SKM-1 (cell line): ENCODE results near the gene CC2D1A.

ENCODE experiments used
- DNase-seq: peaks from one replicate; lab custom pipeline; 2025; ENCODE audit not compliant: unreplicated experiment; lab: John Stamatoyannopoulos, UW

Gene CC2D1A

GRCh38 chr19:13876834-13877233 lies 29.2 kb upstream of the CC2D1A start, which contains the start of gene NANOS3:
NANOS3 (plus strand) TSS chr19:13877134; CDS start chr19:13877249, 115 bp downstream.
- DNase-seq, result no peak

GRCh38 chr19:13877303-13877702 lies 28.7 kb upstream of the CC2D1A start:
- no peak for DNase-seq

- peak; percentile 98 for DNase-seq
Measured at GRCh38 chr19:13880059-13881043, 25.6 kb upstream of the CC2D1A start.

GRCh38 chr19:13881251-13881691 lies 24.7 kb upstream of the CC2D1A start:
- DNase-seq, result no peak

- DNase-seq, result peak; percentile 41
Measured at GRCh38 chr19:13881692-13882418, 24.1 kb upstream of the CC2D1A start.

GRCh38 chr19:13882419-13882795 lies 23.6 kb upstream of the CC2D1A start:
- DNase-seq, result no peak

- DNase-seq, result no peak
Measured at GRCh38 chr19:13882836-13883235, 23.2 kb upstream of the CC2D1A start.

- DNase-seq, result no peak
Measured at GRCh38 chr19:13883516-13884064, 22.4 kb upstream of the CC2D1A start.

- no peak for DNase-seq
Measured at GRCh38 chr19:13884726-13885591, 21.0 kb upstream of the CC2D1A start.

- DNase-seq, result no peak
Measured at GRCh38 chr19:13885826-13886365, 20.1 kb upstream of the CC2D1A start.

GRCh38 chr19:13887018-13887436 lies 19.0 kb upstream of the CC2D1A start:
- no peak for DNase-seq

- DNase-seq, result no peak
Measured at GRCh38 chr19:13887517-13887916, 18.5 kb upstream of the CC2D1A start.

GRCh38 chr19:13888281-13888680 lies 17.7 kb upstream of the CC2D1A start:
- DNase-seq, result no peak

- no peak for DNase-seq
Measured at GRCh38 chr19:13890136-13890535, 15.9 kb upstream of the CC2D1A start.

GRCh38 chr19:13892870-13893269 lies 13.1 kb upstream of the CC2D1A start:
- no peak for DNase-seq

- DNase-seq, result no peak
Measured at GRCh38 chr19:13894552-13894951, 11.4 kb upstream of the CC2D1A start.

- DNase-seq, result no peak
Measured at GRCh38 chr19:13896227-13896626, 9.8 kb upstream of the CC2D1A start.

- DNase-seq, result no peak
Measured at GRCh38 chr19:13899393-13899792, 6.6 kb upstream of the CC2D1A start.

GRCh38 chr19:13899912-13900584 lies 6.0 kb upstream of the CC2D1A start:
- DNase-seq, result no peak
